ENCODE results near the gene MINDY1. TPM values are rescaled to one million over a fixed set of nuclear protein-coding genes. Genes with fewer than 3 reads are reported as not detected.

MINDY1 gene
- total RNA-seq, 1 experiment from 2014 or later, result 6.8 TPM

- no peak for DNase-seq
- H2AFZ ChIP-seq (ENCODE audit: low read length), result no peak overlapping the region
- no peaks in the 10 kb centered on the region; the same call in 1 of the 2 replicates for H3K4me1 ChIP-seq (ENCODE audit: insufficient read depth, low read length)
- no peak overlapping the region for H3K56ac ChIP-seq (ENCODE audit: insufficient read length, low read depth, low read length)
- H3K14ac ChIP-seq (ENCODE audit: insufficient read depth, low read length), result no peak overlapping the region
- H3K4me2 ChIP-seq (ENCODE audit: insufficient read depth, insufficient read length, low read length), result no peak overlapping the region
- no CpG with 5 or more reads among the region's 1 CpG for WGBS (ENCODE audit: extremely low coverage, insufficient read length, low lambda C conversion rate)
- H3K4ac ChIP-seq (ENCODE audit: low read depth, low read length), result no peak overlapping the region
- no peak overlapping the region for H3K23ac ChIP-seq (ENCODE audit: insufficient read length, low read depth, low read length)
- H3K79me2 ChIP-seq (ENCODE audit: insufficient read depth, low read length), result no peaks in the 10 kb centered on the region
- H3K27ac ChIP-seq (ENCODE audit: insufficient read length, low read depth, low read length), result no peak overlapping the region
- H3K9me3 Mint-ChIP-seq, result no peaks in the 10 kb centered on the region
- no peak overlapping the region for H2BK20ac ChIP-seq (ENCODE audit: low read depth, low read length, poor library complexity, severe bottlenecking)
- H3K18ac ChIP-seq (ENCODE audit: insufficient read length, low read depth, low read length), result no peak overlapping the region
- no peak overlapping the region for H3K9ac ChIP-seq (ENCODE audit: extremely low read depth, insufficient read length, low read length)
- no peak overlapping the region for H4K8ac ChIP-seq (replicated peaks; ENCODE audit: insufficient read length, low read depth, low read length)
- H2BK12ac ChIP-seq (ENCODE audit: insufficient read length, low read depth, low read length), result no peak overlapping the region
- H3K36me3 Mint-ChIP-seq (ENCODE audit: insufficient read depth in 1 of 3, low read depth in 3 of 3), result no peaks in the 10 kb centered on the region
- H3K9me3 ChIP-seq (ENCODE audit: control insufficient read depth, low read depth, low read length), result no peaks in the 10 kb centered on the region
- peaks cover 12 to 13% of the 10 kb centered on the region in 2 experiments for H3K4me1 Mint-ChIP-seq
- no peaks in the 10 kb centered on the region for H3K79me1 ChIP-seq (ENCODE audit: insufficient read depth, low read depth, low read length, poor library complexity, severe bottlenecking)
- TF ChIP-seq, protein P1, sequence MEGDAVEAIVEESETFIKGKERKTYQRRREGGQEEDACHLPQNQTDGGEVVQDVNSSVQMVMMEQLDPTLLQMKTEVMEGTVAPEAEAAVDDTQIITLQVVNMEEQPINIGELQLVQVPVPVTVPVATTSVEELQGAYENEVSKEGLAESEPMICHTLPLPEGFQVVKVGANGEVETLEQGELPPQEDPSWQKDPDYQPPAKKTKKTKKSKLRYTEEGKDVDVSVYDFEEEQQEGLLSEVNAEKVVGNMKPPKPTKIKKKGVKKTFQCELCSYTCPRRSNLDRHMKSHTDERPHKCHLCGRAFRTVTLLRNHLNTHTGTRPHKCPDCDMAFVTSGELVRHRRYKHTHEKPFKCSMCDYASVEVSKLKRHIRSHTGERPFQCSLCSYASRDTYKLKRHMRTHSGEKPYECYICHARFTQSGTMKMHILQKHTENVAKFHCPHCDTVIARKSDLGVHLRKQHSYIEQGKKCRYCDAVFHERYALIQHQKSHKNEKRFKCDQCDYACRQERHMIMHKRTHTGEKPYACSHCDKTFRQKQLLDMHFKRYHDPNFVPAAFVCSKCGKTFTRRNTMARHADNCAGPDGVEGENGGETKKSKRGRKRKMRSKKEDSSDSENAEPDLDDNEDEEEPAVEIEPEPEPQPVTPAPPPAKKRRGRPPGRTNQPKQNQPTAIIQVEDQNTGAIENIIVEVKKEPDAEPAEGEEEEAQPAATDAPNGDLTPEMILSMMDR (conservative IDR thresholded peaks at IDR 0.05), result no peak
- no peak overlapping the region for H4K5ac ChIP-seq (ENCODE audit: insufficient read length, low read depth, low read length)
- H2BK5ac ChIP-seq (ENCODE audit: insufficient read length, low read length), result no peak overlapping the region
- no peak overlapping the region for H3T11ph ChIP-seq (ENCODE audit: low read length)
- peaks cover 2% of the 10 kb centered on the region for H3K23me2 ChIP-seq (ENCODE audit: insufficient read length, low read depth, low read length, poor library complexity, severe bottlenecking)
- no peaks in the 10 kb centered on the region; the same call in 1 of the 2 replicates for H3K27me3 Mint-ChIP-seq (ENCODE audit: low read depth)
- H4K20me1 ChIP-seq (ENCODE audit: control insufficient read depth, insufficient read depth, insufficient read length), result no peaks in the 10 kb centered on the region
- no peak overlapping the region for H2AK5ac ChIP-seq (ENCODE audit: insufficient read length, low read length)
- H3K27ac Mint-ChIP-seq, result no peak overlapping the region
- no peak overlapping the region; a peak in 1 of 5 replicates for H3K4me3 Mint-ChIP-seq
- H3K27me3 ChIP-seq (ENCODE audit: insufficient read depth, low read length), result no peaks in the 10 kb centered on the region
- no peak overlapping the region for H4K91ac ChIP-seq (ENCODE audit: insufficient read length, low read depth, low read length)
- no peak overlapping the region for H2BK15ac ChIP-seq (ENCODE audit: low read depth, low read length)
- H2BK120ac ChIP-seq (ENCODE audit: low read depth, low read length, poor library complexity, severe bottlenecking), result no peak overlapping the region
Observed at GRCh38 chr1:151043163-151043562, 36.5 kb upstream of the MINDY1 start.
